Hematopoietic multipotent progenitor cell treated with erythropoietin and hydrocortisone succinate and interleukin-3 and kit ligand, for 15 days (in vitro differentiated cells): ENCODE results near the gene PPP2R2D.

ENCODE experiments used
- DNase-seq: peaks from one replicate; pipeline ENCODE4 v3.0.0-alpha.2; 2015; ENCODE audit warnings: low spot score

The PPP2R2D gene

GRCh38 chr10:131929122-131929845, 28.5 kb downstream of the PPP2R2D start:
- DNase-seq = no peak

- no peak for DNase-seq
Measured at GRCh38 chr10:131930150-131930549, 29.3 kb downstream of the PPP2R2D start.

- no peak for DNase-seq
Measured at GRCh38 chr10:131930586-131931330, 29.9 kb downstream of the PPP2R2D start.

GRCh38 chr10:131931981-131932380, 31.2 kb downstream of the PPP2R2D start:
- no peak for DNase-seq

GRCh38 chr10:131933016-131933695, 32.3 kb downstream of the PPP2R2D start:
- DNase-seq = no peak

GRCh38 chr10:131933696-131934086, 32.9 kb downstream of the PPP2R2D start:
- DNase-seq = no peak

- no peak for DNase-seq
Measured at GRCh38 chr10:131934769-131935168, 34.0 kb downstream of the PPP2R2D start.

- DNase-seq = no peak
Measured at GRCh38 chr10:131935260-131935659, 34.5 kb downstream of the PPP2R2D start.

- no peak for DNase-seq
Measured at GRCh38 chr10:131936294-131936693, 35.5 kb downstream of the PPP2R2D start.

- DNase-seq = no peak
Measured at GRCh38 chr10:131936736-131937135, 35.9 kb downstream of the PPP2R2D start.

GRCh38 chr10:131937836-131938235, 37.0 kb downstream of the PPP2R2D start:
- no peak for DNase-seq

GRCh38 chr10:131938681-131939080, 37.9 kb downstream of the PPP2R2D start:
- DNase-seq = no peak

GRCh38 chr10:131942455-131942854, 41.6 kb downstream of the PPP2R2D start:
- DNase-seq = no peak

- DNase-seq = peak; percentile 25
Measured at GRCh38 chr10:131943021-131943814, 42.4 kb downstream of the PPP2R2D start.

- DNase-seq = no peak
Measured at GRCh38 chr10:131944412-131944811, 43.6 kb downstream of the PPP2R2D start.

GRCh38 chr10:131944976-131945695, 44.3 kb downstream of the PPP2R2D start:
- no peak for DNase-seq

GRCh38 chr10:131946321-131946751, 45.5 kb downstream of the PPP2R2D start:
- DNase-seq = no peak

GRCh38 chr10:131946880-131947279, 46.1 kb downstream of the PPP2R2D start:
- no peak for DNase-seq

GRCh38 chr10:131947631-131948347, 47.0 kb downstream of the PPP2R2D start:
- no peak for DNase-seq

- no peak for DNase-seq
Measured at GRCh38 chr10:131948501-131948900, 47.7 kb downstream of the PPP2R2D start.
